Ishikawa (cell line): ENCODE measurements around the gene ZYG11B.

ENCODE experiments used
- CEBPB ChIP-seq: IDR thresholded peaks from 2 replicates; pipeline ENCODE4 v1.6.1; 2012
- CREB1 ChIP-seq: IDR thresholded peaks from 2 replicates; pipeline ENCODE4 v1.6.1; 2012; ENCODE audit warnings: low read depth
- EGR1 ChIP-seq: IDR thresholded peaks from 2 replicates; pipeline ENCODE4 v1.6.1; 2012
- EP300 ChIP-seq: IDR thresholded peaks from 2 replicates; pipeline ENCODE4 v1.6.1; 2012; ENCODE audit warnings: borderline replicate concordance
- FOXM1 ChIP-seq: IDR thresholded peaks from 2 replicates; pipeline ENCODE4 v1.6.1; 2012; ENCODE audit warnings: low read depth, borderline replicate concordance
- MAX ChIP-seq: IDR thresholded peaks from 2 replicates; pipeline ENCODE4 v1.6.1; 2012
- NFIC ChIP-seq: IDR thresholded peaks from 2 replicates; pipeline ENCODE4 v1.6.1; 2012
- RAD21 ChIP-seq: IDR thresholded peaks from 2 replicates; pipeline ENCODE4 v1.6.1; 2012; ENCODE audit warnings: low read depth
- TAF1 ChIP-seq: IDR thresholded peaks from 2 replicates; pipeline ENCODE4 v1.6.1; 2012; ENCODE audit warnings: low read depth, mild to moderate bottlenecking
- TCF12 ChIP-seq: IDR thresholded peaks from 2 replicates; pipeline ENCODE4 v1.6.1; 2012; ENCODE audit warnings: low read depth
- TEAD4 ChIP-seq: IDR thresholded peaks from 2 replicates; pipeline ENCODE4 v1.6.1; 2012
- YY1 ChIP-seq: IDR thresholded peaks from 2 replicates; pipeline ENCODE4 v1.6.1; 2012; ENCODE audit warnings: low read depth
- ZBTB7A ChIP-seq: IDR thresholded peaks from 2 replicates; pipeline ENCODE4 v1.6.1; 2012; ENCODE audit warnings: low read depth
- TF ChIP-seq, protein P1 (sequence below): IDR thresholded peaks from 2 replicates; pipeline ENCODE4 v1.6.1; 2012; ENCODE audit warnings: low read depth, mild to moderate bottlenecking
- TF ChIP-seq, protein P2 (sequence below): IDR thresholded peaks from 2 replicates; pipeline ENCODE4 v1.6.1; 2012

The ZYG11B gene

DNA sequence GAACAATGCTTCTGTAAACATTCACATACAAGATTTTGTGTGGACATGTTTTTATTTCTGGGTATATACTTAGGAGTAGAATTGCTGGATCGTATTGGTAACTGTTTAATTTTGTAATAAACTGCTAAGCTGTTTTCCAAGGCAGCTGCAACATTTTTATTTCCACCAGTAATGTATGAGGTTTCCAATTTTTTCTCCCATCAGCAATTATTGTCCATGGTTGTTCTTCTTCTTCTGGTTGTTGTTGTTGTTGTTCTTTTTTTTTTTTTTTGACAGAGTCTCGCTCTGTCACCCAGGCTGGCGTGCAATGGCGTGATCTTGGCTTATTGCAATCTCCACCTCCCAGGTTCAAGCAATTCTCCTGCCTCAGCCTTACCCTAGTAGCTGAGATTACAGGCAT is 26.9 kb downstream of the ZYG11B start:
- no peak for TF ChIP-seq EGR1
- TF ChIP-seq MAX: no peak
- no peak for TF ChIP-seq NFIC
- TF ChIP-seq, protein P1, sequence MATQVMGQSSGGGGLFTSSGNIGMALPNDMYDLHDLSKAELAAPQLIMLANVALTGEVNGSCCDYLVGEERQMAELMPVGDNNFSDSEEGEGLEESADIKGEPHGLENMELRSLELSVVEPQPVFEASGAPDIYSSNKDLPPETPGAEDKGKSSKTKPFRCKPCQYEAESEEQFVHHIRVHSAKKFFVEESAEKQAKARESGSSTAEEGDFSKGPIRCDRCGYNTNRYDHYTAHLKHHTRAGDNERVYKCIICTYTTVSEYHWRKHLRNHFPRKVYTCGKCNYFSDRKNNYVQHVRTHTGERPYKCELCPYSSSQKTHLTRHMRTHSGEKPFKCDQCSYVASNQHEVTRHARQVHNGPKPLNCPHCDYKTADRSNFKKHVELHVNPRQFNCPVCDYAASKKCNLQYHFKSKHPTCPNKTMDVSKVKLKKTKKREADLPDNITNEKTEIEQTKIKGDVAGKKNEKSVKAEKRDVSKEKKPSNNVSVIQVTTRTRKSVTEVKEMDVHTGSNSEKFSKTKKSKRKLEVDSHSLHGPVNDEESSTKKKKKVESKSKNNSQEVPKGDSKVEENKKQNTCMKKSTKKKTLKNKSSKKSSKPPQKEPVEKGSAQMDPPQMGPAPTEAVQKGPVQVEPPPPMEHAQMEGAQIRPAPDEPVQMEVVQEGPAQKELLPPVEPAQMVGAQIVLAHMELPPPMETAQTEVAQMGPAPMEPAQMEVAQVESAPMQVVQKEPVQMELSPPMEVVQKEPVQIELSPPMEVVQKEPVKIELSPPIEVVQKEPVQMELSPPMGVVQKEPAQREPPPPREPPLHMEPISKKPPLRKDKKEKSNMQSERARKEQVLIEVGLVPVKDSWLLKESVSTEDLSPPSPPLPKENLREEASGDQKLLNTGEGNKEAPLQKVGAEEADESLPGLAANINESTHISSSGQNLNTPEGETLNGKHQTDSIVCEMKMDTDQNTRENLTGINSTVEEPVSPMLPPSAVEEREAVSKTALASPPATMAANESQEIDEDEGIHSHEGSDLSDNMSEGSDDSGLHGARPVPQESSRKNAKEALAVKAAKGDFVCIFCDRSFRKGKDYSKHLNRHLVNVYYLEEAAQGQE: no peak
- TF ChIP-seq TAF1: no peak
- no peak for TF ChIP-seq CEBPB
- TF ChIP-seq, protein P2, sequence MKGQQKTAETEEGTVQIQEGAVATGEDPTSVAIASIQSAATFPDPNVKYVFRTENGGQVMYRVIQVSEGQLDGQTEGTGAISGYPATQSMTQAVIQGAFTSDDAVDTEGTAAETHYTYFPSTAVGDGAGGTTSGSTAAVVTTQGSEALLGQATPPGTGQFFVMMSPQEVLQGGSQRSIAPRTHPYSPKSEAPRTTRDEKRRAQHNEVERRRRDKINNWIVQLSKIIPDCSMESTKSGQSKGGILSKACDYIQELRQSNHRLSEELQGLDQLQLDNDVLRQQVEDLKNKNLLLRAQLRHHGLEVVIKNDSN: no peak
- no peak for TF ChIP-seq TCF12
- TF ChIP-seq RAD21: no peak
- no peak for TF ChIP-seq ZBTB7A
- TF ChIP-seq TEAD4: no peak
- TF ChIP-seq FOXM1: no peak
- no peak for TF ChIP-seq YY1
- no peak for TF ChIP-seq EP300

GRCh38 chr1:52756020-52756419 is 29.8 kb downstream of the ZYG11B start:
- TF ChIP-seq, protein P1: no peak
- TF ChIP-seq TEAD4 (no peak), YY1 (no peak), MAX (no peak), FOXM1 (no peak), NFIC (no peak), RAD21 (no peak), CREB1 (no peak), EGR1 (no peak), ZBTB7A (no peak), EP300 (no peak), TCF12 (no peak), TAF1 (no peak), CEBPB (no peak)
- TF ChIP-seq, protein P2: no peak

DNA sequence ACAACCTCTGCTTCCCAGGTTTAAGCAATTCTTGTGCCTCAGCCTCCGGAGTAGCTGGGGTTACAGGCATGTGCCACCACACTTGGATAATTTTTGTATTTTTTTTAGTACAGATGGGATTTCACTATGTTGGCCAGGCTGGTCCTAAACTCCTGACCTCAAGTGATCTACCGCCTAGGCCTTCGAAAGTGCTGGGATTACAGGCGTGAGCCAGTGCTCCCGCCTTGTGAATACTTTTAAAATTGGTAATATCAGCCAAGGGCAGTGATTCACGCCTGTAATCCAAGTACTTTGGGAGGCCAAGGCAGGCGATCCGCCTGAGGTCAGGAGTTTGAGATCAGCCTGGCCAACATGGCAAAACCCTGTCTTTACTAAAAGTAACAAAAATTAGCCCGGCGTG is 33.7 kb downstream of the ZYG11B start:
- TF ChIP-seq TAF1: no peak
- TF ChIP-seq, protein P1: no peak
- TF ChIP-seq, protein P2: no peak
- no peak for TF ChIP-seq CREB1
- no peak for TF ChIP-seq TCF12
- TF ChIP-seq CEBPB: no peak
- TF ChIP-seq FOXM1: no peak
- TF ChIP-seq EGR1: no peak
- TF ChIP-seq ZBTB7A: no peak
- TF ChIP-seq EP300: no peak
- TF ChIP-seq TEAD4: no peak
- TF ChIP-seq NFIC: no peak
- TF ChIP-seq YY1: no peak
- TF ChIP-seq MAX: no peak
